ENCODE measurements around the gene UBAP1L.

The UBAP1L gene

GRCh38 chr15:65062061-65062460 is 52.9 kb downstream of the UBAP1L start:
- no peaks in the 10 kb centered on the region for H3K36me3 ChIP-seq (replicated peaks)
- H3K27ac ChIP-seq: no peak overlapping the region
- peaks cover 9% of the 10 kb centered on the region for H3K27me3 ChIP-seq (replicated peaks)
- in situ Hi-C loops (cut with HindIII; ENCODE audit: low pct_ligation_motif_present, low sequenced_read_pairs): no loop called here
- no peak for DNase-seq
- TF ChIP-seq CTCF (IDR thresholded peaks at IDR 0.05; ENCODE audit: low read depth, low read length, missing control alignments): no peak
- no peak overlapping the region for H3K4me3 ChIP-seq (ENCODE audit: low read depth, low read length)

DNA sequence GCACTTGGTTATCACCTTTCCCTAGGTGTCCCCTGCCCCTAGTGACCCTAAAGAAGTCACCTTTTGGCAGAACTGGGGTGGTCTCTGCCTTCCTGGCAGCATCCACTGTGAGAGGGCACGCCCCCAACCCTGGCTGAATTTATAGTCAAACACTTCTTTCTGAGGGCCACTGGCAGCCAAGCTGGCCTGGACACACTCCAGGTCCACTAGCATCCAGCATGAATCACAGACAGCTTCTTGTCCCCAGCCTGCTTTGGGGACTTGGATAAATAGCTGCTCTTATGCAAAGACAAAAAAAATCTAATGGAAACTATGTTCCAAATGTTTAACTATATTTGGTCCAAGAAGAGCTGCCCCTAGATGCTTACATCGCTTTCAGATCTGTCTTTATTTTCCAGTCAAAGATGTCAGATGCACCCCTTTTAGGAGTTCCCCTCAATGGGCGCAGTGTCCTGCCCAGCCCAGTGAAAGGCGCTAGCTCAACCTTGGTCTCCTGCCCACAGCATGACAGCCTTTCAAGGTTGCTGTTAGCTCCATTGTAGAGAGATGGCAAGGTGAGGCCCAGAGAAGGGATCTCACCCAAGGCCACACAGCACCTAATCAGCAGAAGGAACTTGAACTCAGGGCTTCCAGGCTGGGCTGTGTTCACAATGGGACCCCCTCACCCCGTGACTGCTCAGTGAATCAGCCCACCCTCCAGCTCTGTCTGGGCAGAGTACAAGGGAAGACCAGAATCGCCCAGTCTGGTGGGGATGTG is 54.2 kb downstream of the UBAP1L start:
- no peak for DNase-seq
- Histone ChIP-seq H3K36me3 (replicated peaks) (no peaks in the 10 kb centered on the region), H3K4me3 (ENCODE audit: low read depth, low read length) (no peak overlapping the region), H3K27ac (no peak overlapping the region), H3K27me3 (replicated peaks) (peaks cover 5% of the 10 kb centered on the region)
- in situ Hi-C loops (cut with HindIII; ENCODE audit: low pct_ligation_motif_present, low sequenced_read_pairs): no loop called here
- no peak for TF ChIP-seq CTCF (IDR thresholded peaks at IDR 0.05; ENCODE audit: low read depth, low read length, missing control alignments)

DNA sequence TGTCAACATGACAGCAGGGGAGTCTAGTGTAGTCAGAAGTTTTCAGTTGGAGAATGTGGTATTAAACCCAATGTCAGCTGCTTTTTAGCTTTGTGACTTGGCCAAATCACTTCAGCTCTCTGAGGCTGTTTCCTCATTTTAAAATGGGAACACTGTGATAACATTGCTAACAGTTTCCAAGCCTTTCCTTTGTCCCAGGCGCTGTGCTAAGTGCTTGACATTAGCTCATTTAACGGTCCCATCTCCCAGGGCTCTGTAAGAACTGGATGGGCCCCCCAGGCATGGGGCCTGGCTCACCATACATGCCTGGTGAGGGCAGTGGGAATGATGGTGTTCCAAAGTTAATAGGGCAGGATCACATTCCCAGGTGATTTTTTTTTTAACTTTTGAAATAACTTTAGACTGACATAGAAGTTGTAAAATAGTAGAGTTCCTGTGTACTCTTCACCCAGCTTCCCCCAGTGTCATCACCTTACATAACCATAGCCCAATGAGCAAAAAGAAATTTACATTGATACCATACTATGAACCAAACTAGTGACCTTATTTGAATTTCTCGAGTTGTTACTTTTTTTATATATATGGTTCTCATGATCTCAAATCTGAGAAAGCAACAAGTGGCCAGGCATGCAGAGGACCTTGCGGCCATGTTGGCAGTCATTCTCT is 54.9 kb downstream of the UBAP1L start:
- H3K27me3 ChIP-seq (replicated peaks): peaks cover 3% of the 10 kb centered on the region
- no peaks in the 10 kb centered on the region for H3K36me3 ChIP-seq (replicated peaks)
- H3K4me3 ChIP-seq (ENCODE audit: low read depth, low read length): no peak overlapping the region
- no peak for DNase-seq
- H3K27ac ChIP-seq: no peak overlapping the region
- in situ Hi-C loops (cut with HindIII; ENCODE audit: low pct_ligation_motif_present, low sequenced_read_pairs): no loop called here
- no peak for TF ChIP-seq CTCF (IDR thresholded peaks at IDR 0.05; ENCODE audit: low read depth, low read length, missing control alignments)

- in situ Hi-C loops (cut with HindIII; ENCODE audit: low pct_ligation_motif_present, low sequenced_read_pairs): no loop called here
- no peak for TF ChIP-seq CTCF (IDR thresholded peaks at IDR 0.05; ENCODE audit: low read depth, low read length, missing control alignments)
- DNase-seq: no peak
- H3K27ac ChIP-seq: no peak overlapping the region
- H3K36me3 ChIP-seq (replicated peaks): no peaks in the 10 kb centered on the region
- H3K4me3 ChIP-seq (ENCODE audit: low read depth, low read length): no peak overlapping the region
- no peaks in the 10 kb centered on the region for H3K27me3 ChIP-seq (replicated peaks)
Measured at GRCh38 chr15:65059369-65059750, 55.6 kb downstream of the UBAP1L start.

DNA sequence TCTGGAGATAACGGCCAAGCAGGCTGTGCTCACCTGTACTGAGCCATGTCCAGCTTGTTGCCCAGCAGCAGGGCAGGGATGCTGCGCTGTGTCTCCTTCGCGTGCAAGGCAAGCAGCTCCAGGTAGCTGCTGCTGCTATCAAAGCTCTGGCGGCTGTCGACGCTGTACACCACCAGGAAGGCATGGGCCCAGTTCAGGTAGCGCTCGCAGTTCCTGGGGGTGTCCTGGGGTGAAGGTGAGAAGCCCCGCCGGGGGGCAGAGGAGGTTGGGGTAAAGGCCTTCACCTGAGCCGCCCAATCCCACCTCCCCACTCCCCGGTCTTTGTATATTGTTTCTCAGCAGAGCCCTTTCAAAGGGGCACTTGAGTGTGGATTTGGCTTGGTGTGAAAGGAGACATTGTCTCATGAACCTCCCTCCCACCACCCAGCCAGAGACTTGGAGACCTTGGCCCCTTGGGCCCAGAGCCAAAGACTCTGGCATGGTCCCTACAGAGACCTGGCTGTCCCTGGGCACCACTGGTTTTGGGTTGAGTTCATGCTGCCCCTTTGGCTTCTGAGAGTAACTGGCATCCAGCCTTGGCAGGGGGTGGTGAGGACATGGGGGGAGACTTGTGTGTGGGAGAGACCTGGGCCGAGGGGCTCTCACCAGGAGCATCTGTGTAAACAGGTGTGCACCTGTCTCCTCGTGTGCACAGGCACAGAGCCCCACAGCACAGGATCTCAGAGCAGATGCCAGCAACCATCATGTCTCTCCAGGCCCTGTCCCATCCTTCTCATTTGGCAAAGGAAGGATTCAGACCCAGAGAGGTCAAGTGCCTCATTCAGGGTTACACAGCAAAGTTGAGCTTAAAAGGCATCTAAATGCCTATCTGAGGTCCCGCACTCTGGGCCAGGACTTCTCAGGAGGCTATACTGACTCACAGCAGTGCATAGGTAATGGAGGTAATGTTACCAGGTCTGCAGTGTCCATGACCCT is 56.3 kb downstream of the UBAP1L start:
- no peak for TF ChIP-seq CTCF (IDR thresholded peaks at IDR 0.05; ENCODE audit: low read depth, low read length, missing control alignments)
- in situ Hi-C loops (cut with HindIII; ENCODE audit: low pct_ligation_motif_present, low sequenced_read_pairs): no loop called here

More for the DNA sequence above, 56.3 kb downstream of the UBAP1L start:
- H3K27ac ChIP-seq: no peak overlapping the region
- no peak for DNase-seq
- H3K36me3 ChIP-seq (replicated peaks): no peaks in the 10 kb centered on the region
- no peak overlapping the region for H3K4me3 ChIP-seq (ENCODE audit: low read depth, low read length)
- no peaks in the 10 kb centered on the region for H3K27me3 ChIP-seq (replicated peaks)

All from brain microvascular endothelial cell (primary cell).